ENCODE data around the gene ADAMTS2.
A peak's percentile ranks its signal among the peaks of the same experiment; 100 is the strongest.

The ADAMTS2 gene

GRCh38 chr5:179170606-179171005, 174.7 kb downstream of the ADAMTS2 start:
- no peak for DNase-seq

DNA sequence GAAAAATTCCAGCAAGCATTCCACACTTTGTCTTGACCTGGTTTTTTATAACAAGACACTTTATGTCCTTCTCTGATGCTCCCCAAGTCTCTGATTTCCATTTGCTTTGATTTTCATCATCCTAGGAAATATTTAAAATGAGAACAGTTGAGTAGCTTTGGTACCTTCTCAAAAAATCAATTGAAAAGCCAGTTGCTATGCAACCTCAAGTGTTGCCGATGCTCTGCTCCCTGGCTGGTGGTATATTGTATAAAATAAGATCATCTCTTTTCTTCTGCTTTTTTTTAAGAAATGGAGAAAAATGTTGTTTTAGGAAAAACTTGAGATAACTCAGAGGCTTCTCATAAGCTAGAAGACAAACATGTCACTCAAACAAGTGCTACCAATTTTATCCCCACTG, 175.4 kb downstream of the ADAMTS2 start:
- DNase-seq: no peak

DNA sequence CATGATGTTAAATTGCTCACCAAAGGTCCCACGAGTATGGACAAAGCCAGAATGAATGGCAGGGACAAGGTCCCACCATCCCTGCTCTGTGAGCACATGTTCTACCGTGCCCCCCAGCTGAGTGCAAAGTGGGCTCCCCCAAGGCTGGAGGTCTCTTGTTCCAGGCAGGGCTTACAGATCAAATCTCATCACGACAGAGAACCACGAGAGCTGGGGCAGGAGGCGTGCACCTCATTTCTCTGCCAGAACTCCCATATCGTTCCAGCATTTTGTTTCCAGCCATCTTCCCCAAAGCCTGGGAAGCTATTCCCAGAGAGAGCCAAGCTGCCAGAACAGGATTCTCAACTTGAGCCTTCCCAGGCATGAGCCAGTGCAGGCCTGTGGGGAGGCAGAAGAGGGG, 176.6 kb downstream of the ADAMTS2 start:
- DNase-seq: no peak

DNA sequence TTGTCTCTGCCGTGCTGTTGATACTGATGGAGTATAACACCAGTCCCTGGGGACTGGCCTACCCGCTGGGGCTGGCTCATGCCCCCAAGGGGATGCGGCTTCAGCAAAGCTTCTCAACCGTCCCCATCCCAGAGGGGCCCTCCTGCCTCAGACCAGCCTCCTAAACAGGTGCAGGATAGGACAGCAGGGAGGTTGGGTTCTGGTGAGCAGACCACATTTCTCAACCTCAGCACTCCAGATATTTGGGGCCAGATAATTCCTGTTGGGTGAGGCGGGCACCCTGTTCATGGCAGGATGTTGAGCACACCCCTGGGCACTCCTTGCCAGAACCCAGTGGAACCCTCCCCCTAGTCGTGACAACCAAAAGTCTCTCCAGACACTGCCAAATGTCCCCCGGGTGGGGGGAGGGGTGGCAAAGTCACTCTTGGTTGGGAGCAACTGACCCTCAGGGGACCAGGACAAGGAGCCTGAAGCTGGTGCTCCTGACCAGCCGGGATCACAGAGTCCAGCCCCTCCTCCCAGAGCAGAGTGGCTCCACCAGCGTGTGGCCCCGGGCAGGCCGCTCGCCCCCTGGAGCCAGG, 177.3 kb downstream of the ADAMTS2 start:
- peak; percentile 12 for DNase-seq

- peak; percentile 74 for DNase-seq
Observed at GRCh38 chr5:179166886-179167841, 178.1 kb downstream of the ADAMTS2 start.

GRCh38 chr5:179166171-179166885, 178.9 kb downstream of the ADAMTS2 start:
- peak; percentile 13 for DNase-seq

- no peak for DNase-seq
Observed at GRCh38 chr5:179165421-179166170, 179.7 kb downstream of the ADAMTS2 start.

DNA sequence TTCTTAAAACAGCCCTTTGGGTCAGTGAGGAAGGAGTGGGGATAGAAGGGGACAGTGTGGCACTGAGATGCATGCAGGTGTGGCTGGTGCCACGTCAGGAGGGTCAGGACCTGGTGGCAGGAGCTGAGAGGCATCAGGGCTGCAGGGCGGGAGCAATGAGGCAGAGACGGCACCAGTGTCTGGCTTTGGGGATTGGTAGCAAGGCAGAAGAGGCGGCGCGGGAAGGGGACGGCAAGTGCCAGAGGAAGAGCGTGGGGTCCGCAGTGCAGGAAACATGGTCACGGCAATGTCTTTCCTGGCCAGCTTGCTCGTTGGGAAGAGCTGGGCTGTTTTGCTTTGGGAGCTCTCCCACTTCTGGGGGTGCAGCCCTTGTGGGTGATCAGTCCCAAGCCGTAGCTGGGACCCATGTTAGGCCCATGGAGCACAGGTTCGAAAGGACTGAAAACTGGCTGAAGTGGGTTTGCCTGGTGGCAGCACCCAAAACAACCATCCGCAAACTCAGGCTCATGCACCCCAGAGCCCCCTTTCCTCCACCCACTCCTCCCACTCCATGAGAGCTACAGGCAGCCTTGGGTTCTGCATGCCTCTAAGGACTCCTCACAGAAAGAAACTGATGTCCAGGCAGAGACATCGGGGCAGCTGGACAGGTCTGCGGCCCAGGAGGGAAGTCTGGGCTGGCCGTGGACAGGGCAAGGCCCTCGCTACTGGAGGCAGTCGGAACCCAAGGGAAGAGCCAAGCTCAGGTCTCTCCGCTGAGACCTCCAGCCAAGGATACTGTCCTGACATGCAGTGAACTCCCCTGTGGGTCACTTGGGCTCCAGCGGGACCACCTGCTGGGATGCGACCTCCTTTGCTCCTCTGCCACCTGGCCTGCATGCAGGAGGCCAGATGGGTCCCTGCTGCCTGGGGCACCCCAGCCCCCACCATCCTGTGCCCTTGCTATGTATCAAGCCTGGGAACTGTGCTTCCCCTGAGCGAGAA, 180.6 kb downstream of the ADAMTS2 start:
- peak; percentile 7 for DNase-seq

DNA sequence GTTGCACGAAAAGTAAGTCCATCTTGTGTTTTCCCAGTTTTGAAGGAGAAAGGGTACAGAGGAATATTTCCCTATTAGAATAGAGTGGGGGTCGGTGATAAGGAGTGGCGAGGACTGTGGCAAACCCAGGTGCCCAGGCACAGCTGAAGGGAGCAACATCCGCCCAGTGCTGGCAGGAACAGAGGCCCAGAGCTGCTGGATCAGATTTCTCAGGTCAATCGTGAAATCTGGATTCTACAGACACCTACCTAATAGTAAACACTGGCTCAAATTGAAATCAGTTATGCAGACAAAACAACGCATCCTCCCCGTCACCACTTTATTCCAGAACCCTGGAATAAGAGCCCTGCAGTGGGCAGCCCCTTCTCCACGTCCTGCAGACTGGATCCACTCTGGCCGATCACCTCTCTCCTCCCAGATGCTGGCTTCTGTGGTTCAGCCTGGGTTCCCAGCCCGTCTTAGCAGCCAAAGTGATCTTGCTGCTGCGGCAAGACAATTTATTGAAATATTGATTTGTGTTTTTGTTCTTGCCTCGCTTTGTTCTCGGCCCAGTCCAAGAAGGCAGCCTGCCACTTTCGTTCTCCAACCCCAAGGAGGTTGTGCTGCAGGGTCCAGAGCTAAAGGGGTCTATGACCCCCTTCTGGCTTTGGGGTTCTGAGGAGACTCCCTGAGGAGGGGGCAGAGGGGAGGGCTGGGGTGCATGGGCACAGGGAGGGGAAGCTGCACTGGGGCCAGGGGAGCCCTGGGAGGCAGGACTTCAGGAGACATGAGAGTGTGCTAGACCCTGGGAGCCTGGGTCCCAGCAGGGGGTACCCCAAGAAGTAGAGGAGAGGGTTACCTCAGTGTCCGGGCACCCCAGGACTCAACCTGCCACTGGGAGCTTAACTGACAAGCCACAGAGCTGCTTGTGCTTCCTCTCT, 181.8 kb downstream of the ADAMTS2 start:
- peak; percentile 3 for DNase-seq

GRCh38 chr5:179162351-179163235, 182.7 kb downstream of the ADAMTS2 start:
- DNase-seq: peak; percentile 1

- DNase-seq: peak; percentile 7
Observed at GRCh38 chr5:179161901-179162300, 183.4 kb downstream of the ADAMTS2 start.

DNA sequence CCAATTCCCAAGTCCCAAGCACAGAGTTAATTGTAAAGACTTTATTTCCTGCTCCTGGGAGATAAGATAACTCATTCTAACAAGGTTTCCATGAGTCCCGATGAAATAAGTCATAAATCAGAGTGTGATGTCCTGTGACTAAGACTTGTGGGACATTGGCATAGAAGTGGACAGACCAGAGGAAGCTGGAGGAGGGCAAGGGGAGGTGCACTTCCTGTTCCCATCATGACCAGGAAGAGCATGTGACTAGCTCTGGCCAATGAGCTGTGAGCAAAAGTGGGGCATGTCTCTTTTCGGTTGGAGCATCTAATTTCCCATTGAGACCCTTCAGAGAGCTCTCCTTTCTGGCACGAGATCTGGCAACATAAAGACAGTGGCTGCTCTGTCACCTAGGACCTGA, 184.7 kb downstream of the ADAMTS2 start:
- peak; percentile 1 for DNase-seq

- DNase-seq: peak; percentile 1
Observed at GRCh38 chr5:179158556-179158955, 186.7 kb downstream of the ADAMTS2 start.

DNA sequence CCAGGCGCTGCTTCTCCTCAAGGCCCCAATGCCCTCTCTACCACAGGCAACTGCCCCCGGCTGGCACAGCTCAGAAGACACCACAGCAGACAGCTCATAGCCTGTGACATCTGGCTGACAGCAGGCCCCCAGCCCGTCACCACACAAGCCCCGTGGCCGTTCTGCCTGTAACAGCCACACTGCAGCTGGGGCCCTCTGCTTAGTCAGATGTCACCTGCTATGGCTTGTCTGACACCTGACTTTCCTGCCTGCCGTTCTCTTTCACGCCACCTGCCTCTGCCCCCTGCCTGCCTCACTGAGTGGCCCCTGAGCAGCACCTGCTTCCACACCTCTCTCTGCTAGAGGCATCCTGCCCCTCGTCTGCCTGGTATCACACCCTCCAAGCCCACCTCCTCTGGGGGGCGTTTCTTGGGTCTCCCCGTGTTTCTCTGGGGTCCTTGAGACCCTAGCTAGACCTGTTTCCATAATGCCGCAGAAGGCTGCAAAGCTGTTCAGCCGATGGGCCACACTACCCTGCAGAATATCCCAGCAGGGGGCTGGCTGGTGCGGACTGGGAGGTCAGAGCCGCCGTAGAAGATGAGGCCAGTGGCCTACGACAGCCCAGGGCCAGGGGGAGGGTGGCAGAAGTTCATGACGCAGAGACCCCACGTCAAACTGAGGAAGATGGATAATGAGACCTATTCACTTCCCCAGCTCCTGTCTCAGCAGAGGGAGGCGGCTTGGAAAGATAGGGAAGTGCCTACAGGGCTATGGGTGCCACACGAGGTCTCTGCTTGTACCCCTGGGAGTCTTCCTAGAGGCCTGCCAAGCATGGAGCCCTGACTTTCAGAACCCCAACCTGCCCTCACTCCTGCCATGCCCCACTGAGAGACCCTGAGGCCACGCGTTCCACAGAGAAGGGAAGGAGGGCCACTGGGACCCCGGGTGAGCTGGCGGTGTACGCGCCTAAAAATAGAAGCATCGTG, 190.0 kb downstream of the ADAMTS2 start:
- DNase-seq: peak; percentile 11

DNA sequence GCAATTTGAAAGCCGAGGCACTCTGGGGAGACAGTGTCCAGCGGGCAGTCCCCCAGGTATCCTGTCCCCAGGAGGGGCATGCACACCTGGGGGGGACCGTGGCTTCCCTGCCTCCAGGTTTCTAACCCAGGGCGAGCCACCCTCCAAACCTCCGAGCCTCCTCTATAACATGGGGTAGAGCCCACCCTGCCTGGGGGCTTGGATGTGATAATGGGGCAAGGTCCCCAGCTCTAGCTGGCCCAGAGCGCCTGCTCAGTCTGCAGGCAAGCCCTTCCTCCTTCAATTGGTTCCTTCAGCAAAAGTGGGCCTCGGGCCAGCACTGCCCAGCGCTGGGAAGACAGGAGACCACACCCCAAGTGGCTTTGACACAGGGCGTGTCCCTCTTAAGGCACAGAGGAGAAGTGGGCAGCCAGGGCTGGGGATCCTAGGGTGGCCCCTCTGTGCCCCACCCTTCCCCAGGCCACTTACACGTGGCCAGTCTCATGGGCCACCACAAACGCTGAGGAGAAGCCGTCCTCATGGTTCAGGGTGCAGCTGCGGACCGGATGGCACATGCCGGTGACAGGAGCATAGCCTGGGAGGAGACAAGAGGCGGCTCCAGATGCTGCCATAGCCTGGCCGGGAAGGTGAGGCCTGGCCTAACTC, 190.8 kb downstream of the ADAMTS2 start:
- peak; percentile 3 for DNase-seq

- DNase-seq: peak; percentile 12
Observed at GRCh38 chr5:179153921-179154345, 191.3 kb downstream of the ADAMTS2 start.

DNA sequence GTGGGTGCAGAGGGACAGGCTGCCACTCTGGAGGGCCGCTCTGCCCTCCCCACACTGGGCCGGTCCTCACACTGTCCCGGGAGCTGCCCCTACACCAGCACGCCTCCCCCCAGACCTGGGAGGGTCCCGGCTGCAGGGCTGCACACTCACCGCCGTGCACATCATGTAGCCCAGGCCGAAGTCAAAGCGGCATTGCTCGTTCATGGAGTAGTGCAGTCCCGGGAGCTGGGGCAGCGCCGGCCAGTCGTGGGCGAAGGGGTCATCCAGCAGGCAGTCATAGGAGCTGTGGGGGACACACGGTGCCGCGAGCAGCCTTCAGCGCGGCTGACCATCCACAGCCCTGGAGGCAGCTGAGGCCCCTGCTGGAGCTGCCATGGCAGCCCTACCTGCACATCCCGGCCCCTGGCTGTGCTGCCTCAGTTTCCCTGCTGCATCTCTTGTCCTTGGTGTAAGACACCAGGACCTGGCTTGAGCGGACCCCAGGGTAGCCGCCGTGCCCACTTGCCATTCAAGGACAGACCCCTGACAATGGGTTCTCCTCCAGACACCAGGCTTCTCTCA, 191.8 kb downstream of the ADAMTS2 start:
- DNase-seq: peak; percentile 11
